HG03575 (cell line): ENCODE data around the gene ZNF883.

Experiments
- ATAC-seq: cut with Tn5 transposase; IDR thresholded peaks from one replicate; pipeline ENCODE4 v1.9.1; 2021; ENCODE audit not compliant: unreplicated experiment, insufficient number of reproducible peaks, low FRiP score; ENCODE audit errors: extremely low read depth

Gene ZNF883

DNA sequence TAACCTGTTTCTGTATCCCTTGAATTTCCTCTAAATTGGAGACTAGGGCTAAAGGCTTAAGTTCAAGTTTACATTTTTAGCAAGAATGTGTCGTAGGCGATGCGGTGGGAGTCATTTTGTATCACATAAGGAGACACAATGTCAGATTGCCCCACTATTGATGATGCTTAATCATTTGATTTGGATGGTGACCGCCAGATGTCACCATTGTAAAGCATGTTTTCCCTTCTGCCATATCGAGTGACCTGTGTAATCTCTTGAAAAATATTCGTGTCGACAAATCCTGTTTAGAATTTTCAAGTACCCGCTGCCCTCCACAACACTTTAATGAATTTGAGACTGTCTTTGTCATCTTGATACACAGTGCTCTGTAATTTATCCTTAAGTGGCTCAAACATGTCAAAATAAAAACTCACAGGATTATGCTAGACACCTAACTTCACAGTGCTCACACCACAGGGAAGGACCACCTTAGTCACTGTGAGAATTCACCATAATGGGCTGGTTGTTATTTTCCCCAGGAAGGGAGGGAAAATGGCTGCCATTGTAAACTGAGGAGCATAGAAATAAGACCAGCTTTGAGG lies 86.8 kb downstream of the ZNF883 start:
- no peak for ATAC-seq

DNA sequence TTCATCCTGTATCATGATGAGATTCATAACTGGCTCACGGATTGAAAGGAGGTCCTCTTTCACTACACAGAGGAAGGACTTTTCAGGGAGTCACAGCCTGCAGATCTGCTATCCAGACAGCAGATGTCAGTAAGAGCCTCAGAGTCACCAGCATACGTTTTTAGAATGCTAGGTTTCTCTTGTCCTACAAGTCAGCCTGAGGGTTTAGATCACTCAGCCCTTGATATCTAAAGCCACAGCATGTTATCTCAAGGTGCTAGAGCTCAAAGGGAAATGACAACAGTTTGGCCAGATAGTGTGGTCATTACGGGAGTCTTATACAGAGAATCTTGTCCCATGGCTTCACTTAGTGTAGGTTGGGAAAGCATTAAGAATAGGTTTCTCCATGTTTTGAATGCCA lies 90.4 kb downstream of the ZNF883 start:
- no peak for ATAC-seq

DNA sequence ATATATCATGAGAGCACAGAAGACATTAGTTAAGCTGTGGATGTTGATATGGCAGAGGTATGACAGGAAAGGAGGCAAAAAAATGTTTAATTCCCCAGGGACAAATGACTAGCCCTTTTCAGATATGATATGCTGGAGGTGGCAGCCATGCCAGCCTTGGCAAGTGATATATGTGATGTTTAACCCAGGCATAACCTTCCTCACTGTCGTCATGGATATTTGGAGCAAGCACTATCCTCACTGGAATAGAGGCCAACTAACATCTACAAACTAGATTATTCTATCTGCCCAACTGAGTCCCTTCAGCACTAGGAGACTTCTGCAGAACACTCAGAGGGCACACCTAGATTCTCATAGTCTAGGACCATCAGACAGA lies 94.0 kb downstream of the ZNF883 start:
- ATAC-seq, result no peak

DNA sequence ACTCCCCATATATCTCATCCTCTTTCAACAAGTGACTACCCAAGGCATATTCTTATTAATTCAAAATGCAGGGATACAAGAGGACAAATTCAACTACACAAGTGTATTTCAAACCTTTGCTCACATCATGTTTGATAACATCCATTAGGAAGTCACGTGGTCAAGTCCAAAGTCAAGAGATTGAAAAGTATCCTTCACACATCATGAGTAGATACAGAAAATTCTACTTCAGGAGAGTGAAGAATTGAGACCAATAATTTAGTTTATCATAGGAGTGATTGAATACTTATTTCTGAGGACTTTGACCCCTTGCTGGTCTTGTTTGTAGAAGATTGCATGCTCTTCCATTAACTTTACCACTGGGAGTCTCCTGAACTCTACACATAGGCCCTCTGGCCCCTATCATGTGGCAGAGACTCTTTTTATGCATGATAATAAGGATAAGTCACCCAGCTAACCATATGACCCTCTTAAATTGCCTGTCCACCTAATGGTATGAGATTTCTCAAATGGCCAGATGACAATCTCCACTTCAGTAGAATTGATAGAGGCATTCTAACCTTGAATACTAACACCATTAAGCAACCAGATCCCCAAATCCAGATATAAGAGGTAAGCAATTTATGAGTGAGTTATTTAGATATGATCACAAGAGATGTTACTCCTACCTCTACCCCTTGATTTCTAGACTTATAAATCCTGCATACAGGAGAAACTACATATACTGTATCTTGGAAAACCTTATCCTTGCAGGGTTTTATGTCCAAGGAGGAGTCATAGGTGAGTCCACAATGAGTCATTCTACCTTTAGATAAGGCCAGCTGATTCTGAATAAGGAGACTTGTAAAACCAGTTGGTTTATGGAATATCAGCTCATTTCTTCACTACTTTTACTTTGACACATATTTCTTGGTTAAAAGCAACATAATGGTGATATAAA lies 94.7 kb downstream of the ZNF883 start:
- ATAC-seq, result no peak

DNA sequence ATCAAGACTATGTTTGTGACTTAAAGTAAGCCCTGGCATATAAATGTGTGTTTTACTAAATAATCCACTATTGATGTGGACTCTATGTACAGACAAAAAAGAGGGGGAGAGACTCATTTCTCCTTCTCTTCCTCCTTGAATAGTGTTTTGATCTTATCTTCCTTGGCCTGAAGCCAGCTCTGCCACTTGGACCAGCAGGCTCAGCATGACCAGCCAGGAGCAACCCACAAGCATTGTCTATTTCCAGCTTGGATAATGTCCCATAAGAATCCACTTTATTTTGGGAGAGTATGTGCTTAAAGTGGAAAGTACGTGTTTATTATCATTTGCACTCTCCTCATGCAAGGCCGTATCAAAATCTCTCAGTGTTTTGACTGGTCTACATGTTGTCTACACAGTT lies 97.5 kb downstream of the ZNF883 start:
- ATAC-seq, result no peak

DNA sequence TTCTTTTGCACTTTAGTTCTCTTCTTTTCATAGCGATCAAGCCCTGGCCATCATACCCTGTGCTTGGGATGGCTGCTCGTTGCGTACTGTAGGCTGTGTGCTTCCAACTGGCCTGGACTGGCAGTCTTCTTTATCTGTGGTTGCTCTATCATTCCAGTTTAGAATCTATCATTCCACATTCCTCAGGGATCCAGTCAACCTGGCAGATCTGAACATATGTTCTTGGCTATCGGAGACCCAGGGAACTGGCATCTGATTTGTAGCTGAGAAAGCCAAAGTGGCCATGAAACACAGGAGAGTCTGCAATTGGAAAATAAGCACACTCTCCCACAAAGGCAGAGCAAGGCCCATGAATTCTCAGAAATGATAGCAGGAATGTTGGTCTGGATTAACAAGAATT lies 98.7 kb downstream of the ZNF883 start:
- ATAC-seq, result no peak

DNA sequence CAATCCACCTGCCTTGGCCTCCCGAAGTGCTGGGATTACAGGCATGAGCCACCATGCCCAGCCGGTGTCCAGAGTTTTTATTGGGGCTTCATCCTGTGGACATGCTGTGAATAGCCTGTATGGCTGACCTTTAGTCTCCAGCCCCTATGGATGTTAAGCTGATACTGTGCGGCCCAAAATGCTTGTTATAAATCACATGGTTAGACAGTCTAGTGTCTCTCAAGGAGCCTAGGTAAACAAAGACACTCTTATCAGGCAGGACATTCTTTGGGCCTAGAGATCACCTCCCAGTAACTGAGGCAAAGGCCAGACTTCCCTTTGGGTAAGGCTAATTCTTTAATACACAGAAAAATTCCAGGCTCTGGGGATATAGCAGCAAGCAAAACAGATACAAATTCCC lies 99.4 kb downstream of the ZNF883 start:
- no peak for ATAC-seq

DNA sequence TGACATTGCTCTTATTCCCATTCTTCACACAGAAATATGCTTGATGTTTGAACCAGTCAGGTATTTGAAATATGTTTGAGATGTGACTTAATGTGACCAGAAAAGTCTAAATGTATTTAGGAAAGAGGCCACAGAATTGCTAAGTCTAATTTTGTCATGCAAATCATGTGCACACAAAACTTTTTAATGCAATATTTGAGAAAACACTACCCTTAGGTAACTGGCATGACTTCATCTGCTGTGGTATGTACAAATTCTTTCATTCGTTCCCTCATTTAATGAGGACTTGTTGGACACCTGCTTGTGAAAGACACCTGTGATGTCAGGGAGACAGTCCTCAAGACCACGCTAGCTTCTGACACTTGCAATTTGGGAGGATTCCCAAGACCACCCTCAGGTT lies 100.3 kb downstream of the ZNF883 start:
- no peak for ATAC-seq
